Stimulated activated CD8-positive, alpha-beta memory T cell treated with anti-CD3 and anti-CD28 coated beads, Interleukin-4, amount 100 ng/mL, for 1 hour (primary cell): ENCODE measurements around the gene GVQW3.

Source experiments
- DNase-seq, 2 donors: peaks; one replicate each; pipeline ENCODE4 v3.0.0-alpha.2; 2020; ENCODE audit warnings: low read depth in 2 of 2, low spot score in 1 of 2

GVQW3 gene

DNA sequence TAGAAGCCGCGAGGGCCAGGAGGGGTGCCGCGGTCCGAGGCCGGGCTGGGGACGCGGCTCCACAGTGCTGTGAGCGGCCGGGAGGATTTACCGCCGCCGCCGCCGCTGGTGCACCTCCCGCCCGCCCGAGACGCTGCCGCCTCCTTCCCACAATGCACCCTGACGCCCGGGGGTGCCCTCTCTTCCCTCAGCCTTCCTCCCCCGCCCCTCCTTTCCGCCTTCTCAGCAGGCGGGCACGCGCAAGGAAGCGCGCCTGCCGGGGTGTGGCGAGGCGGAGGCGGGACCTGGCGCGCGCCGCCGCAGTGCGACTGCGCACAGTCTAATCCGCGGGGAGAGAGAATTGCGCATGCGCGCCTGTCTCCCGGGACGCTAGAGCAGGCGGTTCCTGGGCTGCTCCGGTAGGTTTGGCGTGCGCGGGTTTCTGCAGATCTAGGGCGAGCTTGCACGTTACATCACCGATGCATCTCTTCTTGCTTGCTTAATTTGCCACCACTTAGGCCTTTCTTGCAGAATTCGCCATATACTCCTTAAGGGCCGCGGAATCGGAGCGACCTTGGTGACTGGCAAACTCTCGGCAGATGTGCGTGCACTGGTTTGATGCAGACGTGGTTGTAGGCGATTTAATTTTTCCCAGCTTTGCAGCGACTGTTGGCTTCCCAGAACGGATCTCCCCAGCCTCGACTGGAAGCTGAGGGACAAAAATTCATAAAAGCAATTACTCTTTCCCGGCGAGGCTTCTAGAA is at the start of gene GVQW3, which contains the start of gene THAP12:
Gene GVQW3 (plus strand): TSS at position 347 of the 743 bp plus-strand sequence. CDS start 506 bp downstream, outside the sequence.
Gene THAP12 (minus strand): TSS at position 156 of the 743 bp plus-strand sequence. CDS start 296 bp downstream, outside the sequence.
- DNase-seq: peak; percentile 86 to 94

GRCh38 chr11:76334826-76335389 is 46.2 kb upstream of the GVQW3 start:
- DNase-seq: no peak

DNA sequence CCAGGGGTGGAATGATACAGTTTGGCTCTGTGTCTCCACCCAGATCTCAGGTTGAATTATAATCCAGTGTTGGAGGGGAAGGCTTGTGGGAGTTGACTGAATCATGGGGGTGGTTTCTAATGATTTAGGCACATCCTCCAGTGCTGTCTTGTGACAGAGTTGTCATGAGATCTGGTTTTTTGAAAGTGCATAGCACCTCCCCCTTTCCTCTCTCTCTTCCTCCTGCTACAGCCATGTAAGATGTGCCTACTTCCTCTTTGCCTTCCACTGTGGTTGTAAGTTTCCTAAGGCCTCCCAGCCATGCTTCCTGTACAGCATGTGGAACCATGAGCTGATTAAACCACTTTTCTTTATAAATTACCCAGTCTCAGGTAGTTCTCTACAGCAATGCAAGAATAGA is 45.3 kb upstream of the GVQW3 start:
- no peak for DNase-seq

- DNase-seq: no peak
Observed at GRCh38 chr11:76336597-76336996, 44.5 kb upstream of the GVQW3 start.

DNA sequence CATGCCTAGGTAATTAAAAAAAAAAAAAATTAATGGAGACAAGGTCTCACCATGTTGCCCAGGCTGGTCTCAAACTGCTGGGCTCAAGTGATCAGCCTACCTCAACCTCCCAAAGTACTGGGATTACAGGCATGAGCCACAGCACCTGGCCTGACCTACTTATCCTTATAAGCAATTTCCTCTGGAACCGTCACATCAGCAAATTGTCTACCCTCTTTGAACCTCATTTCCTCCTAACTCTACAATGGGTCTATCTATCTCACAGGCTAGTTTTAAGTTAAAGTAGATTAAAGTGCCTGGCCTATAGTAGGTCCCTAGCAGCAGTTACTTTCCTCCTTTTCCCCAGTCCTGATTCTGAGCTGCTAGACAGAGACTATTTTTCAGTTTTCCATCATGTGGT is 43.7 kb upstream of the GVQW3 start:
- no peak for DNase-seq

DNA sequence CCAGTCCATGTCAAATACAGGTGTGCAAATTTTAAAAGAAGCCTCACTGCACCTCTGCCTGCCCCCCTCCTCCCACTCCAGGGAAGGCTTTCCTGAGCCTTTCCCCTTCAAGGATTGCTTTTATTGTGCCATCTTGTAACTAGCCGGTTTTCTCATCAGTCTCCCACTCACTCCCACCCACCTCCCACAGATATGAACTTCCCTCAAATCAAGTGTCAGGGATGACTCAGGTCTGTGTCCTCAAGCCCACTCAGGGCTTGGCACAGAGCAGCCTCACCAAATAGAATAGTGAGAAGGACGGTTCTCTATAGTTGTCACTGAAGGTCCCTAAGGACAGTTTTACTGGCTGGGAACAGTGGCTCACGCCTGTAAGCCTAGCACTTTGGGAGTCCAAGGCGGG is 43.2 kb upstream of the GVQW3 start:
- DNase-seq: no peak

DNA sequence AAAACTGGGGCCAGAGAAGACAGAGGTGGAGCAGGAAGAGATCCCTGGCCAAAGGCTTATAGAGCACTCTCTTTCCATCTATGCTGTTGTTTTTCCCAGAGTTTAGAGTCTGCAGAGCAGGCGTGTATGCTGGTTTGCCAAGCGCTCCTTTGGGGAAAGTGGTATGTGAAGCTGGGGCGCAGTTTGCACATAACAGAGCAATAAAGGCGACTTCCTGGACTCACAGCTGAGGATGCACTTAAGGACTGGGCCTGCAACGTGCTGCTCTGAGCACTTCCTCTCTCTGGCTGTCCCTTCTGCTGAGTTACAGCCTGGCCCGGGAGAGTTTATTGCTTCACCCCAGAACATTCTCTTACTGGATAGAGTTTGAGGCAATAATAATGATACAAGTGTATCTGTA is 41.9 kb upstream of the GVQW3 start:
- no peak for DNase-seq

- DNase-seq: no peak
Observed at GRCh38 chr11:76347466-76347865, 33.7 kb upstream of the GVQW3 start.

DNA sequence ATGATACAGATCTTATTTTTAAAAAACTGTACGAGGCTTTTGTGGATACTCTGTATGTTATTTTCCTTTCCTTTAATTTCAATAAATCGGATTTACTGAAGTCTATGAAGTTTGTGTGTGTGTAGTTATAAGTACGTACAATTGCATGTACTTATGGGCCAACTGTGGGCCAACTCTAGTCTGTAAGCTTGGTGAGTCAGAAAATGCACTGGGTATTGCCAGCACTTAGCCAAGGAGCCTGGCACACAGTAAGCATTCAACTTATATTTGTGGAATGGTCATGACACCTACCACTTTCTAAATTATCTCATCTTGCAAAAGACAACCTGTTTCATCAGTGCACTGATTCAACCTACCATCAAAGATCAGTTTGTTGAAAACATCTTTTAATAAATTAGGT is 32.8 kb upstream of the GVQW3 start:
- no peak for DNase-seq

DNA sequence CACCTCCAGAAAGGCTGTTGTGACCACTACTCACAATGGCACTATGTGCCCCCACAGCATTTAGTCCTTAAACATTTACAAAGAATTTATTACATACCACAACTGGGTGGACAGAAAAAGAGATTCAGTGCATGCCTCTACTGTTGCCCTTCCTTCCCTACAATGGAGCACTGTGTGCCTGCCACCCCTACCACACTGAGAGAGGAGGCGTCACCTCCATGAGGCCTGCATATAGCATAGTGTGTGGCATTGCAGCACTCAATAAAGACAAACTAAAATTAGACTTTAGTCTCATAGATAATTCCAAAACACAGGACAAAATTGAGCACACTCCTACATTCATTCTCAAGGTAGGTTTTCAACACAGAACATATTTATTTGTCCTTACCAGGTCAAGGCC is 26.0 kb upstream of the GVQW3 start:
- no peak for DNase-seq

- no peak for DNase-seq
Observed at GRCh38 chr11:76361374-76361773, 19.7 kb upstream of the GVQW3 start.

- DNase-seq: no peak
Observed at GRCh38 chr11:76361776-76362175, 19.3 kb upstream of the GVQW3 start.

- DNase-seq: no peak
Observed at GRCh38 chr11:76362716-76363115, 18.4 kb upstream of the GVQW3 start.

- no peak for DNase-seq
Observed at GRCh38 chr11:76365038-76365679, 16.0 kb upstream of the GVQW3 start.

DNA sequence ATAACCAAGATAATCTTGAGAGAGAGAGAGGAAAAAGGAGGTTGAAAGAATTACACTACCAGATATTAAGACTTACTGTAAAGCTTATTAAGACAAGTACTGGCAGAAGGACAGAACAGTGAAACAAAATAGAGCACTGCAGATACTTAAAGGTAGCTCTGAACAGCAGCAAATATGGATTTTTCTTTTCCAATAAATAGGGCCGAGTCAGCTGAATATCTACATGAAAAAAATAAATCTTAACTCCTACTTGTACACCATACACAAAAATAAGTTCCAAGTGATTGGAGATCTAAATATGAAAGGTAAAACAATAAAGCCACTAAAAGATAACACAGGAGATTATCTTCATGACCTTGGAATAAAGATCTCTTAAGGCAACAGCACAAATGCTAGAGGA is 12.6 kb upstream of the GVQW3 start:
- DNase-seq: no peak

DNA sequence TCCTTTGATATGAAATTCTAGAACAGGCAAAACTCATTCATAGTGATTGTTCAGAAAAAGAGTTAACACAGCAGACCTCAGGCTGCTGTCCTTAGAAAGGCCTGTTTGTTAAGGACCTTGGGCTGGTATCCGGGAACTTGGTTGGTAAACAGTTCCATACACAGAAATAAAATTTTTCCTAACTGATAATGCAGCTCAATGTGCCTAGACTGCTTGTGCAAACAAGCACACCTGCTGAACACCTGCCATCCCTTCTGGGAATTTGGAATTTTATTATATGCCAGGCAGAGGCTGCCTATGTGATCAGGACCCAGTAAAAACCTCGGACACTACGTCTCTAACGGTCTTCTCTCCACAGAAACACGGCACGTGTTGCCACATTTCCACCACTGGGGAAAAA is 11.7 kb upstream of the GVQW3 start:
- no peak for DNase-seq

- DNase-seq: no peak
Observed at GRCh38 chr11:76371170-76371569, 10.0 kb upstream of the GVQW3 start.

DNA sequence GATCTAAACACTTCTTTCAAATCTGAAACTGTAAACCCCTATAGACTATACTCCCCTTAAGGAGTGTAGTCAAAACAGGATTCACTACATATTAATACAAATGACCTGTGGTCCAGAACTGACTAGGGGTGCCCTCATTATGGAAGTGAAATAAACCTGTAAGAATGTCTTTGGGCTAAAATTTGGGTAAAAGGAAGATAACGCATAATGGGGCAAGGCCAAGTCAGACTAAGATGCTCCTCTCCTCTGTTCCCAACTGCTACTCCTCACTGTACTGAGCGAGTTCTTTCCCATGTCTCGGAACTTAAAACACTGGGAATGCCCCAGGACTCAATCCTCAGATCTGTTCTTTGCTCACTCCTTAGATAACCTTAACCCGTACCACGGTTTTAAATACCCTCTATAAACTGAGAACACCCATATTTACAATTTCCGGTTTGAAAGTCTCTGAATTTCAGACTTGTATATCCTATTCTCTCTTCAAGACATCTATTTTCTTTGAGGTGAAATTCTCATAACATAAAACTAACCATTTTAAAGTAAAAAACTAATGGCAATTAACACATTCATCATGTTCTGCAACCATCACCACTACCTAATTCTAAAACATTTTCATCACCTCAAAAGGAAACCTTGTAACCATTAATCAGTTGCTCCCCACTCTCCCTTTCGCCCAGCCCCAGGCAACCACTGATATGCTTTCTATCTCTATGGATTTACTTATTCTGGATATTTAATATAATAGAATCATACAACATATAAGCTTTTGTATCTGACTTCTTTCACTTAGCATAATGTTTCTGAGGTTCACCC is 4.2 kb upstream of the GVQW3 start:
- no peak for DNase-seq

GRCh38 chr11:76379807-76380158 is 1.3 kb upstream of the GVQW3 start:
- no peak for DNase-seq

DNA sequence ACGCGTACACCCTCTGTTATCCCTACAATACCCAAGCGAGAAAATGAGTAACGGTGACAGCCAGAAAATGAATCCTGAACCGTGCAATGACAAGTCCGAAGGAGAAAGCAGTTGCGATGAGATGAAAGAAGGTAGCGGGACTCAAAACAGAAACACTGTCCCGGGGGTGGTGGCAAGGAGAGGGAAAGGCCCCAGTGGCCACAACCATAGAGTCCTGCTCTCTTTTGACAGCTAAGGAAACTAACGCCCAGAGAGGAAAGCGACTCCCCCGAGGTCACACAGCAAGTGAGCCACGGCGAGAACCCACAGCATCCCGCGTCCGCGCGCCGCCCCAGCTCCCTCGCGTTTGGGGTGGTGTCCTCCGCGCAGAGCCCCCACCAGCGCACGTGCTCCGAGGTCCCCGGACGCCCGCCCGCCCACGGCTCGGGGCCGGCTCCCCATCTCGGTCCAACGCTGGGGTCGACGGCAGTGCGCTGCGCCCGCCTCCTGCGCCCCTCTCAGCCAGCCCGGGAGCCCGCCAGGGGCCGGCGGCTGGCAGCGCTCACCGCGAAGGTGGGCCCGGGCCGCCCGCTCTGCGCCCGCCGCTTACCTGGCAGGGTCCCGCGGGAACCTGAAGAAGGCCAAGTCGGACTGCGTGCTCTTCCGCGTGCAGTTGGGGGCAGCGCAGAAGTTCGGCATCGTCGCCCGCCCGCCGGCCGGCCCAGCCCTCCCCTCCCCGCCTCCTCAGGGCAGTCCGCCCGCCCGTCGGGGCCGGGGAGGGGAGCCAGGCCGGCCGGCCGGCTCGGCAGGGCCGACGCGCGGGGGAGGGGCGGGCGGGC is 755 bp upstream of the GVQW3 start:
- DNase-seq: peak; percentile 23 to 30

DNA sequence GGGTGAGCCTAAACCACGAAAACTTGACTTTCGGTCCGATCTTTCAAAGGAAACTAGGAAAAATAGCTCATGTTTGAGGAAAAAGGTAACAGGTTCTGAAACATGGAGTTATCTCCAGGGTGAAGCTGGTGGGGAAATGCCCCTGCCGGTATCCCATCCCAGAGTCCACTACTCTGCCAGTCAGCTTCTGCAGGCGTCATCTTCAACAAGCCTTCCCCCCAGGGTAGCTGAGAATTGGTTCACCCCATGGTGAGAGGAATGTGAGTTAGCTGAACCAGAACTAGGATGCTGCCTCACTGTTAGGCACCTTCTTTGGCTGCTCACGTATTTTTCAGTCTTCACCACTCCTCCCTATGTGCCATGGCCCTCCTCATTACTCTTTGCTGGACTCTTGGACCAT is 1.1 kb downstream of the GVQW3 start:
- DNase-seq: no peak
